SU-DHL-6 (cell line): ENCODE measurements around the gene COL18A1.

Source experiments
- H2AFZ ChIP-seq: fragments of 200-600 bp; sonication (generic); 2 replicates; pipeline ENCODE4 v1.6.1; 2014; ENCODE audit warnings: low read depth, mild to moderate bottlenecking, moderate library complexity, mixed read lengths, antibody characterized with exemption, low read length; ENCODE audit not compliant: severe bottlenecking
- H3F3A ChIP-seq: fragments of 200-600 bp; shearing (Covaris generic); 2 replicates; pipeline ENCODE4 v1.6.0; 2016; ENCODE audit warnings: antibody characterized with exemption, mild to moderate bottlenecking; ENCODE audit not compliant: insufficient read depth
- H3K27ac ChIP-seq: fragments of 200-600 bp; sonication (generic); 2 replicates; pipeline ENCODE4 v1.5.1; 2016; ENCODE audit warnings: low read depth, mild to moderate bottlenecking, low read length, moderate library complexity, mixed read lengths
- H3K27me3 ChIP-seq: fragments of 200-600 bp; sonication (generic), shearing (Covaris generic); 2 replicates; pipeline ENCODE4 v1.6.0; 2014; ENCODE audit warnings: mild to moderate bottlenecking, low read length
- H3K36me3 ChIP-seq: fragments of 200-600 bp; sonication (generic); 2 replicates; pipeline ENCODE4 v1.6.1; 2014; ENCODE audit warnings: mild to moderate bottlenecking, low read length, mixed read lengths
- H3K4me2 ChIP-seq: fragments of 300-600, 200-600 bp; shearing (Covaris generic), sonication (generic); 2 replicates; pipeline ENCODE4 v1.6.0; 2014; ENCODE audit warnings: low read length, low read depth, mild to moderate bottlenecking; ENCODE audit not compliant: poor library complexity, severe bottlenecking
- H3K4me3 ChIP-seq: fragments of 200-600 bp; sonication (generic); 2 replicates; pipeline ENCODE4 v1.5.1; 2014; ENCODE audit warnings: antibody characterized with exemption, low read length, mild to moderate bottlenecking, mixed read lengths; ENCODE audit not compliant: insufficient read depth, poor library complexity, severe bottlenecking
- H3K79me2 ChIP-seq: fragments of 200-600 bp; sonication (generic); 2 replicates; pipeline ENCODE4 v1.6.1; 2014; ENCODE audit warnings: mild to moderate bottlenecking, low read length, moderate library complexity; ENCODE audit not compliant: insufficient read depth
- H3K9ac ChIP-seq: fragments of 200-600 bp; sonication (generic); 2 replicates; pipeline ENCODE4 v1.7.0; 2014; ENCODE audit warnings: mild to moderate bottlenecking, low read length
- H3K9me2 ChIP-seq: fragments of 200-600 bp; sonication (generic); replicated peaks from 2 replicates; pipeline ENCODE4 v1.6.1; 2014; ENCODE audit warnings: low read length; ENCODE audit not compliant: insufficient read depth
- H3K9me3 ChIP-seq: fragments of 200-600 bp; sonication (generic); 2 replicates; pipeline ENCODE4 v1.6.1; 2014; ENCODE audit warnings: low read length, mixed read lengths; ENCODE audit not compliant: insufficient read depth
- H4K20me1 ChIP-seq: fragments of 200-600 bp; sonication (generic); 2 replicates; pipeline ENCODE4 v1.6.1; 2014; ENCODE audit warnings: low read depth, mild to moderate bottlenecking, antibody characterized with exemption, low read length, moderate library complexity, mixed read lengths
- CTCF ChIP-seq: fragments of 200-600 bp; sonication (generic); IDR thresholded peaks from one replicate; pipeline ENCODE4 v1.5.1; 2017; ENCODE audit warnings: antibody characterized with exemption, mild to moderate bottlenecking, low read length, moderate library complexity; ENCODE audit not compliant: insufficient read depth, poor library complexity, severe bottlenecking
- EZH2phosphoT487 ChIP-seq: fragments of 200-600 bp; sonication (generic), shearing (Covaris generic); conservative IDR thresholded peaks from 2 replicates; pipeline ENCODE4 v1.6.1; 2018; ENCODE audit warnings: mild to moderate bottlenecking, antibody characterized with exemption, low read length, moderate library complexity, mixed read lengths

The COL18A1 gene

GRCh38 chr21:45439901-45440461 lies 35.0 kb downstream of the COL18A1 start:
- H3K4me3 ChIP-seq = no peak overlapping the region
- H3K9me3 ChIP-seq = no peaks in the 10 kb centered on the region
- H3K9ac ChIP-seq = no peak overlapping the region
- H3K27me3 ChIP-seq = no peaks in the 10 kb centered on the region
- no peak overlapping the region for H2AFZ ChIP-seq
- H3K79me2 ChIP-seq = no peaks in the 10 kb centered on the region
- no peaks in the 10 kb centered on the region for H4K20me1 ChIP-seq
- no peak overlapping the region for H3K27ac ChIP-seq
- H3F3A ChIP-seq = no peaks in the 10 kb centered on the region
- no peaks in the 10 kb centered on the region for H3K9me2 ChIP-seq
- H3K36me3 ChIP-seq = no peaks in the 10 kb centered on the region
- TF ChIP-seq CTCF = no peak
- no peak for TF ChIP-seq EZH2phosphoT487
- no peak overlapping the region for H3K4me2 ChIP-seq

- Histone ChIP-seq H3K9me3 (no peaks in the 10 kb centered on the region), H3K36me3 (no peaks in the 10 kb centered on the region), H2AFZ (no peak overlapping the region), H3K4me2 (no peak overlapping the region), H3K79me2 (no peaks in the 10 kb centered on the region), H3K27ac (no peak overlapping the region), H4K20me1 (no peaks in the 10 kb centered on the region), H3F3A (no peaks in the 10 kb centered on the region), H3K9ac (no peak overlapping the region), H3K9me2 (no peaks in the 10 kb centered on the region), H3K4me3 (no peak overlapping the region), H3K27me3 (no peaks in the 10 kb centered on the region)
- no peak for TF ChIP-seq CTCF
- no peak for TF ChIP-seq EZH2phosphoT487
These were observed 35.9 kb downstream of the COL18A1 start for GRCh38 chr21:45440736-45441350.

- no peaks in the 10 kb centered on the region for H3K27me3 ChIP-seq
- H3K9me2 ChIP-seq = no peaks in the 10 kb centered on the region
- no peak overlapping the region for H3K27ac ChIP-seq
- no peaks in the 10 kb centered on the region for H4K20me1 ChIP-seq
- no peak for TF ChIP-seq CTCF
- TF ChIP-seq EZH2phosphoT487 = no peak
- no peak overlapping the region for H3K4me3 ChIP-seq
- H3K4me2 ChIP-seq = no peak overlapping the region
- H3K9ac ChIP-seq = no peak overlapping the region
- no peaks in the 10 kb centered on the region for H3F3A ChIP-seq
- H3K36me3 ChIP-seq = no peaks in the 10 kb centered on the region
- no peak overlapping the region for H2AFZ ChIP-seq
- H3K79me2 ChIP-seq = no peaks in the 10 kb centered on the region
- no peaks in the 10 kb centered on the region for H3K9me3 ChIP-seq
These were observed 36.7 kb downstream of the COL18A1 start for GRCh38 chr21:45441431-45442255.
